Stimulated activated memory B cell treated with anti-CD40 and anti-IgM and Interleukin-4, amounts not matched to agents 10 μg/mL and 1 μg/mL and 100 μg/mL, for 72 hours (primary cell): ENCODE measurements around the gene KCNJ6.

Source experiments
- ATAC-seq: fragments of 150-1000 bp; cut with Tn5 transposase; 2 replicates; pipeline ENCODE4 v1.10.0; 2021
- H3K27ac Mint-ChIP-seq: one replicate; pipeline ENCODE4 v1.8.0; 2022; ENCODE audit warnings: mild to moderate bottlenecking, mixed read lengths
- H3K27me3 Mint-ChIP-seq: one replicate; pipeline ENCODE4 v1.8.0; 2022; ENCODE audit warnings: mixed read lengths
- H3K36me3 Mint-ChIP-seq: one replicate; pipeline ENCODE4 v1.8.0; 2022; ENCODE audit warnings: mixed read lengths
- H3K4me1 Mint-ChIP-seq: one replicate; pipeline ENCODE4 v1.8.0; 2022; ENCODE audit warnings: mixed read lengths
- H3K4me3 Mint-ChIP-seq: one replicate; pipeline ENCODE4 v1.8.0; 2022; ENCODE audit warnings: mild to moderate bottlenecking, moderate library complexity, mixed read lengths
- H3K9me3 Mint-ChIP-seq: one replicate; pipeline ENCODE4 v1.8.0; 2022; ENCODE audit warnings: mixed read lengths

Gene KCNJ6

DNA sequence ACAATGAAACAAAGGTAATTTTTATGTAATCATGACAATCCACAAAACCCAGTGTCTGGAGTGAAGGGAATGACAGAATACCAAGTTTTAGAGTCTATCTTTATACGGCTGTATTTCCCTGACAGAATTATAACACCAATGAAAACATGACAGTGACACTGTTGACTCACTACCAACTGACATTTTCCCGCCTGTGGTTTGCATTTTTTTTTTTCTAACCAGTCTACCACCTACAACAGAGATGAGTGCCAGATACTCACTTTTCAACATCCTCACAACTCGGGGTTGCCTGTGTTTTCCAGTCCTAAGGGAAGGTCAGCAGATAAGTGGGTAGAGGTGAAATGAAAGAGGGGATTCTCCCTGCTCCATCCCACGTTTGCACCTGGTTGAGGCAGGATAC is 118.9 kb downstream of the KCNJ6 start:
- no peaks in the 10 kb centered on the region for H3K36me3 Mint-ChIP-seq
- ATAC-seq: no peak

GRCh38 chr21:37796011-37796410 is 120.2 kb downstream of the KCNJ6 start:
- H3K9me3 Mint-ChIP-seq: no peaks in the 10 kb centered on the region
- H3K27ac Mint-ChIP-seq: no peak overlapping the region
- no peaks in the 10 kb centered on the region for H3K4me1 Mint-ChIP-seq
- H3K27me3 Mint-ChIP-seq: peaks cover 3% of the 10 kb centered on the region
- H3K36me3 Mint-ChIP-seq: no peaks in the 10 kb centered on the region
- ATAC-seq: no peak
- H3K4me3 Mint-ChIP-seq: no peak overlapping the region

More for the DNA sequence above, 118.9 kb downstream of the KCNJ6 start:
- no peaks in the 10 kb centered on the region for H3K4me1 Mint-ChIP-seq
- H3K27me3 Mint-ChIP-seq: no peaks in the 10 kb centered on the region
- no peaks in the 10 kb centered on the region for H3K9me3 Mint-ChIP-seq
- no peak overlapping the region for H3K4me3 Mint-ChIP-seq
- no peak overlapping the region for H3K27ac Mint-ChIP-seq

GRCh38 chr21:37793660-37794059 is 122.6 kb downstream of the KCNJ6 start:
- Mint-ChIP-seq H3K36me3 (no peaks in the 10 kb centered on the region), H3K27me3 (peaks cover 6% of the 10 kb centered on the region), H3K4me3 (no peak overlapping the region), H3K27ac (no peak overlapping the region), H3K4me1 (no peaks in the 10 kb centered on the region), H3K9me3 (peaks cover 3% of the 10 kb centered on the region)
- ATAC-seq: no peak

GRCh38 chr21:37792046-37792445 is 124.2 kb downstream of the KCNJ6 start:
- peaks cover 6% of the 10 kb centered on the region for H3K27me3 Mint-ChIP-seq
- no peak overlapping the region for H3K4me3 Mint-ChIP-seq
- no peaks in the 10 kb centered on the region for H3K4me1 Mint-ChIP-seq
- no peak overlapping the region for H3K27ac Mint-ChIP-seq
- no peaks in the 10 kb centered on the region for H3K36me3 Mint-ChIP-seq
- ATAC-seq: no peak
- peaks cover 6% of the 10 kb centered on the region for H3K9me3 Mint-ChIP-seq

GRCh38 chr21:37790905-37791304 is 125.4 kb downstream of the KCNJ6 start:
- H3K9me3 Mint-ChIP-seq: peaks cover 6% of the 10 kb centered on the region
- H3K4me3 Mint-ChIP-seq: no peak overlapping the region
- no peaks in the 10 kb centered on the region for H3K4me1 Mint-ChIP-seq
- H3K27ac Mint-ChIP-seq: no peak overlapping the region
- ATAC-seq: no peak
- H3K36me3 Mint-ChIP-seq: no peaks in the 10 kb centered on the region
- H3K27me3 Mint-ChIP-seq: peaks cover 6% of the 10 kb centered on the region

DNA sequence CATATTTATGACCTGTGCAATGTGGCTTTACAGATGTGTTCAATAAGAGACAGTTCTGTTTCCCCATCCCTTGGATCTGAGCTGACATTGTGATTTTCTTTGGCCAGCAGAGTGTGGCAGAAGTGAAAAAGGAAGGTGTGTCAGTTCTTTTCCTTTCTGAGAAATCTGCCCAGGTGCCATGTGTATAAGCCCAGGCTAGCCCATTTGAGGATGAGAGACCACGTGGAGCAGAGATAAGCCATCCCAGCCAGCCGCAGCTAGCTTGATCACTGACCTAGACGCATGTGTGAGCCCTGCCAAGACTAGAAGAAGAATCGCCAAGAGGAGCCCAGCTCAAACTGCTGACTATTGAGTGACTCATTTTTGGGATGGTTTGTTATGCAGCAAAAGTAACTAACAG is 127.8 kb downstream of the KCNJ6 start:
- Mint-ChIP-seq H3K4me1 (no peaks in the 10 kb centered on the region), H3K27ac (no peak overlapping the region), H3K36me3 (no peaks in the 10 kb centered on the region), H3K27me3 (peaks cover 15% of the 10 kb centered on the region), H3K4me3 (no peak overlapping the region), H3K9me3 (peaks cover 6% of the 10 kb centered on the region)
- no peak for ATAC-seq

- H3K27ac Mint-ChIP-seq: no peak overlapping the region
- H3K9me3 Mint-ChIP-seq: peaks cover 11% of the 10 kb centered on the region
- H3K36me3 Mint-ChIP-seq: no peaks in the 10 kb centered on the region
- H3K4me3 Mint-ChIP-seq: no peak overlapping the region
- no peaks in the 10 kb centered on the region for H3K4me1 Mint-ChIP-seq
- peaks cover 26% of the 10 kb centered on the region for H3K27me3 Mint-ChIP-seq
- ATAC-seq: no peak
Measured at GRCh38 chr21:37787456-37787855, 128.8 kb downstream of the KCNJ6 start.

DNA sequence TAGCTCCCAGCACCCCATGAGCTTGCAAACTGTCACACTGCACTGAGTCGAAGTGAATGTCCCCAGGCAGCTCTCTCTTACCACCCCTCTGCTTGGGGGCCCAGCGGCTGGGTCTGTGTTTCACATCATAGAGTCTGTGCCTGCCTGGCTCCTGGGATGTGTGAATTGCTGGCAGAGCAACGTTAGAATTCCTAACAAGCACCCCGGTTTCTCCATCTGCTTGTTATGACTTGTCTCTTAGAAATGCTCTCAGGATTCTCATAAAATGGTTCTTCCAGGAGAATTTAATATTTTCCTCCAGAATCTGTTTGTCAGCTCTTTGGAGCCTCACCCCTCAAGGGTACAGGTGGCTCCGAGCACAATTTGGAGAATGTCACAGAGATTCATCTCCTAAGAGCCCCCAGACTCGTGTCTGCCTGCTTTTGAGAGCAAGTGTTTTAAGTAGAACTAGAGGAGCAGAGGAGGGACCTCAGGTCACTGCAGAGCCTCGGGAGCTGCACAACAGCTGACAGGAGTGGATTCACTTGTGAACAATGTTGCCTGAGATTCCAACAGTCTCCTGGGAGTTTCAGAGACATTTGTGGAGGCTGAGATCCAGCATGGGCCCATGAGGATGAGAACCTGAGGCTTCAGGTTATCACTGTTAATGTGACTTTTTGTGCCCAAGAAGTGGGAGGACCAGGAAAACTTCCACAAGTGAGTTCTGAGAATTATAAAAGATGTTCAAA is 131.5 kb downstream of the KCNJ6 start:
- peaks cover 24% of the 10 kb centered on the region for H3K27me3 Mint-ChIP-seq
- H3K9me3 Mint-ChIP-seq: peaks cover 14% of the 10 kb centered on the region
- no peak overlapping the region for H3K27ac Mint-ChIP-seq
- H3K36me3 Mint-ChIP-seq: no peaks in the 10 kb centered on the region
- no peaks in the 10 kb centered on the region for H3K4me1 Mint-ChIP-seq
- no peak overlapping the region for H3K4me3 Mint-ChIP-seq
- ATAC-seq: no peak

GRCh38 chr21:37783016-37783415 is 133.2 kb downstream of the KCNJ6 start:
- ATAC-seq: no peak
- peaks cover 8% of the 10 kb centered on the region for H3K9me3 Mint-ChIP-seq
- peaks cover 24% of the 10 kb centered on the region for H3K27me3 Mint-ChIP-seq
- H3K27ac Mint-ChIP-seq: no peak overlapping the region
- no peaks in the 10 kb centered on the region for H3K4me1 Mint-ChIP-seq
- no peaks in the 10 kb centered on the region for H3K36me3 Mint-ChIP-seq
- no peak overlapping the region for H3K4me3 Mint-ChIP-seq

GRCh38 chr21:37780991-37781983 is 135.0 kb downstream of the KCNJ6 start:
- Mint-ChIP-seq H3K9me3 (peaks cover 11% of the 10 kb centered on the region), H3K4me1 (no peaks in the 10 kb centered on the region), H3K27ac (no peak overlapping the region), H3K36me3 (no peaks in the 10 kb centered on the region), H3K4me3 (no peak overlapping the region), H3K27me3 (peaks cover 24% of the 10 kb centered on the region)
- ATAC-seq: no peak

GRCh38 chr21:37771181-37771580 is 145.1 kb downstream of the KCNJ6 start:
- no peaks in the 10 kb centered on the region for H3K9me3 Mint-ChIP-seq
- H3K36me3 Mint-ChIP-seq: no peaks in the 10 kb centered on the region
- H3K4me1 Mint-ChIP-seq: no peaks in the 10 kb centered on the region
- H3K27me3 Mint-ChIP-seq: no peaks in the 10 kb centered on the region
- no peak for ATAC-seq
- no peak overlapping the region for H3K4me3 Mint-ChIP-seq
- no peak overlapping the region for H3K27ac Mint-ChIP-seq

- H3K4me3 Mint-ChIP-seq: no peak overlapping the region
- no peaks in the 10 kb centered on the region for H3K36me3 Mint-ChIP-seq
- no peak overlapping the region for H3K27ac Mint-ChIP-seq
- no peak for ATAC-seq
- H3K9me3 Mint-ChIP-seq: no peaks in the 10 kb centered on the region
- H3K4me1 Mint-ChIP-seq: no peaks in the 10 kb centered on the region
- no peaks in the 10 kb centered on the region for H3K27me3 Mint-ChIP-seq
Measured at GRCh38 chr21:37770461-37770860, 145.8 kb downstream of the KCNJ6 start.

DNA sequence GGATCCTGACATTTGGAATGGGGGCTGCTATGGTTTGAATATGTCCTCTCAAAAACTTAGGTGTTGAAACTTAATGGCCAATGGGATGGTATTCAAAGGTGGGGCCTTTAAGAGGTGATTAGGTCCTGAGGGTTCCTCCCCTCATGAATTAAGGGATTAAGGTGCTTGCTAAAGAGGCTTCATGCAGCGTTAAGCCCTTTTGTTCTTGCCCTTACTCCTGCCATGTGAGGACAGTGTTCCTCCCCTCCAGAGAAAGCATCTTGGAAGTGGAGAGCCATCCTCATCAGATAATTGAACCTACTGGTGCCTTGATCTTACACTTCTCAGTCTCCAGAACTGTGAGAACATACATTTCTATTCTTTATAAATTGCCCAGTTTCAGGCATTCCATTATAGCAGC is 146.6 kb downstream of the KCNJ6 start:
- ATAC-seq: no peak
- H3K9me3 Mint-ChIP-seq: no peaks in the 10 kb centered on the region

GRCh38 chr21:37767984-37768383 is 148.3 kb downstream of the KCNJ6 start:
- H3K27me3 Mint-ChIP-seq: no peaks in the 10 kb centered on the region
- H3K36me3 Mint-ChIP-seq: no peaks in the 10 kb centered on the region
- peaks cover 2% of the 10 kb centered on the region for H3K9me3 Mint-ChIP-seq
- ATAC-seq: no peak
- H3K27ac Mint-ChIP-seq: no peak overlapping the region
- no peaks in the 10 kb centered on the region for H3K4me1 Mint-ChIP-seq
- no peak overlapping the region for H3K4me3 Mint-ChIP-seq

More for the DNA sequence above, 146.6 kb downstream of the KCNJ6 start:
- Mint-ChIP-seq H3K4me3 (no peak overlapping the region), H3K36me3 (no peaks in the 10 kb centered on the region), H3K4me1 (no peaks in the 10 kb centered on the region), H3K27me3 (no peaks in the 10 kb centered on the region), H3K27ac (no peak overlapping the region)

DNA sequence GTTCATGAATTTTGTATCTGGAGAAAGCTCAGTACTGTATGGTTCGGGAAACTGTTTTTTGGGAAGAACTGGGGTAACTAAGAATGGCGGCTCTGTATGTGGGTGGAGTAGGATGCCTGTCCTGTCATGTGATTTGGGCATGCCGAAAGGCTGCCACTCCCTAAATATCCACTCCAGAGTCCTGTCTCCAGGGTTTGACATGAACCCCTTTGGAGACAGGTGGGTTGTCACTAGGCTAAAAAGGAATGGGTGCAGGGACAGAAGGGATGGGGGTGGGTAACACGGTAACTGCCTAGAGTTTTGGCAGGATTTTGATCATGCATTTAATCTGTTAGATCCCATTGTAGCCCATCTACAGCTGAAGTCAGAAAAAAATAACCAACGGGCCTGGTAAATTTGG is 150.1 kb downstream of the KCNJ6 start:
- Mint-ChIP-seq H3K27ac (no peak overlapping the region), H3K27me3 (no peaks in the 10 kb centered on the region), H3K9me3 (peaks cover 2% of the 10 kb centered on the region), H3K36me3 (no peaks in the 10 kb centered on the region), H3K4me3 (no peak overlapping the region), H3K4me1 (no peaks in the 10 kb centered on the region)
- ATAC-seq: no peak
